H1 (cell line): ENCODE measurements around the gene TJP2. TPM values are rescaled to one million over a fixed set of nuclear protein-coding genes. Genes with fewer than 3 reads are reported as not detected.

Experiments
- CTCF ChIA-PET: fragments of 300-600 bp; sonication (Branson Sonifier 250); formaldehyde crosslinking; loops from one replicate; lab custom pipeline; 2021; ENCODE audit not compliant: partially characterized antibody; lab: Charles Lee
- POLR2A ChIA-PET: fragments of 300-600 bp; sonication (Branson Sonifier 250); formaldehyde crosslinking; loops from one replicate; lab custom pipeline; 2021; ENCODE audit warnings: inconsistent platforms; ENCODE audit not compliant: partially characterized antibody; lab: Charles Lee
- DNase-seq, 2 experiments: peaks; one replicate each; pipeline versions ENCODE4 v3.0.0 to v3.0.0-alpha.2; 2010 to 2022; ENCODE audit warnings: low spot score in 2 of 2, low read depth in 1 of 2, mixed read lengths in 1 of 2
- FAIRE-seq: peaks from 2 replicates; lab custom pipeline; 2011; peaks lifted over from hg19 to GRCh38; lab: Jason Lieb, UNC
- H2AFZ ChIP-seq: 2 replicates; pipeline ENCODE4 v1.8.1; 2012; ENCODE audit warnings: low read length, inconsistent platforms
- H2AK5ac ChIP-seq: 2 replicates; pipeline ENCODE4 v1.6.1; 2013; ENCODE audit warnings: low read depth, low read length
- H2BK120ac ChIP-seq: replicated peaks from 2 replicates; pipeline ENCODE3; 2013; ENCODE audit warnings: low read depth, low read length, inconsistent platforms
- H2BK12ac ChIP-seq: 2 replicates; pipeline ENCODE4 v1.6.1; 2013; ENCODE audit warnings: low read depth, low read length
- H2BK15ac ChIP-seq: 2 replicates; pipeline ENCODE4 v1.6.1; 2013; ENCODE audit warnings: low read length
- H2BK20ac ChIP-seq: 2 replicates; pipeline ENCODE4 v1.6.1; 2013; ENCODE audit warnings: low read length
- H2BK5ac ChIP-seq: 2 replicates; pipeline ENCODE4 v1.6.1; 2013; ENCODE audit warnings: low read depth, low read length
- H3K14ac ChIP-seq: 2 replicates; pipeline ENCODE4 v1.6.1; 2013; ENCODE audit warnings: inconsistent platforms; ENCODE audit not compliant: insufficient read length
- H3K18ac ChIP-seq: 2 replicates; pipeline ENCODE4 v1.6.1; 2013; ENCODE audit warnings: low read length; ENCODE audit errors: extremely low read depth
- H3K23ac ChIP-seq: 2 replicates; pipeline ENCODE4 v1.6.1; 2013; ENCODE audit warnings: inconsistent platforms; ENCODE audit not compliant: insufficient read length
- H3K23me2 ChIP-seq: 2 replicates; pipeline ENCODE4 v1.6.1; 2013; ENCODE audit warnings: low read depth, low read length
- H3K27ac ChIP-seq: 2 replicates; pipeline ENCODE4 v1.6.1; 2011; ENCODE audit warnings: low read depth, low read length, inconsistent platforms
- H3K27me3 ChIP-seq, 4 experiments: replicated peaks in 1 of 4; 1 replicate in 1 of 4; 2 replicates in 3 of 4; pipeline versions ENCODE4 v1.6.1 to v1.8.1; 2011 to 2013; ENCODE audit warnings: low read length in 3 of 4, mild to moderate bottlenecking in 3 of 4, inconsistent platforms in 2 of 4, mixed read lengths in 2 of 4, moderate library complexity in 1 of 4; ENCODE audit not compliant: control insufficient read depth in 3 of 4, insufficient read depth in 3 of 4; ENCODE audit errors: extremely low read depth in 1 of 4
- H3K36me3 ChIP-seq, 4 experiments: 2 replicates each; pipeline versions ENCODE4 v1.6.1 to v1.8.1; 2011 to 2013; ENCODE audit warnings: mild to moderate bottlenecking in 4 of 4, low read length in 3 of 4, moderate library complexity in 2 of 4, control low read depth in 1 of 4, inconsistent platforms in 1 of 4; ENCODE audit not compliant: insufficient read depth in 4 of 4, control insufficient read depth in 2 of 4
- H3K4ac ChIP-seq: replicated peaks from 2 replicates; pipeline ENCODE3; 2013; ENCODE audit warnings: low read length, low read depth, mixed read lengths, inconsistent platforms; ENCODE audit not compliant: insufficient read length
- H3K4me1 ChIP-seq, 4 experiments: replicated peaks in 1 of 4; 1 replicate in 1 of 4; 2 replicates in 3 of 4; pipeline versions ENCODE4 v1.6.1 to v1.8.1; 2011 to 2013; ENCODE audit warnings: low read length in 3 of 4, inconsistent platforms in 2 of 4, mixed read lengths in 1 of 4; ENCODE audit not compliant: insufficient read depth in 4 of 4, control insufficient read depth in 3 of 4
- H3K4me2 ChIP-seq, 2 experiments: 2 replicates each; pipeline versions ENCODE4 v1.6.1 to v1.8.1; 2011 to 2013; ENCODE audit warnings: low read depth in 2 of 2, low read length in 2 of 2, control low read depth in 1 of 2, inconsistent platforms in 1 of 2, mild to moderate bottlenecking in 1 of 2; ENCODE audit not compliant: insufficient read depth in 1 of 2
- H3K4me3 ChIP-seq, 4 experiments: fragments of 200-600, 300-600 bp in 1 of 4; sonication (generic), shearing (Covaris generic), sonication (Bioruptor Twin) in 1 of 4; 2 replicates each; pipeline versions ENCODE4 v1.5.1 to v1.8.1; 2011 to 2016; ENCODE audit warnings: low read length in 4 of 4, low read depth in 3 of 4, control low read depth in 2 of 4, inconsistent platforms in 2 of 4, mild to moderate bottlenecking in 2 of 4, mixed read lengths in 1 of 4, moderate library complexity in 1 of 4; ENCODE audit not compliant: insufficient read depth in 2 of 4; ENCODE audit errors: extremely low read depth in 1 of 4
- H3K56ac ChIP-seq: replicated peaks from 2 replicates; pipeline ENCODE3; 2013; ENCODE audit warnings: low read depth, mild to moderate bottlenecking, mixed read lengths, low read length, inconsistent platforms; ENCODE audit not compliant: insufficient read length
- H3K79me1 ChIP-seq: 2 replicates; pipeline ENCODE4 v1.6.1; 2013; ENCODE audit warnings: low read depth, low read length, control low read depth
- H3K79me2 ChIP-seq, 2 experiments: 2 replicates each; pipeline versions ENCODE4 v1.6.1 to v1.8.1; 2012 to 2013; ENCODE audit warnings: low read length in 2 of 2, mild to moderate bottlenecking in 2 of 2, inconsistent platforms in 1 of 2; ENCODE audit not compliant: insufficient read depth in 2 of 2, control insufficient read depth in 1 of 2
- H3K9ac ChIP-seq, 4 experiments: replicated peaks in 1 of 4; 1 replicate in 1 of 4; 2 replicates in 3 of 4; pipeline versions ENCODE4 v1.6.1 to v1.8.1; 2011 to 2013; ENCODE audit warnings: low read depth in 3 of 4, low read length in 3 of 4, control low read depth in 2 of 4, mild to moderate bottlenecking in 2 of 4, moderate library complexity in 2 of 4, inconsistent platforms in 1 of 4; ENCODE audit errors: extremely low read depth in 1 of 4
- H3K9me3 ChIP-seq, 2 experiments: 2 replicates each; pipeline versions ENCODE4 v1.6.1 to v1.8.1; 2012 to 2013; ENCODE audit warnings: mild to moderate bottlenecking in 2 of 2, moderate library complexity in 2 of 2, control low read depth in 1 of 2, inconsistent platforms in 1 of 2, low read depth in 1 of 2, low read length in 1 of 2, mixed read lengths in 1 of 2; ENCODE audit not compliant: insufficient read depth in 2 of 2
- H4K20me1 ChIP-seq, 2 experiments: replicated peaks in 1 of 2; 2 replicates each; pipeline versions ENCODE3 to v1.8.1; 2011 to 2013; ENCODE audit warnings: inconsistent platforms in 2 of 2, low read length in 2 of 2, mild to moderate bottlenecking in 1 of 2; ENCODE audit not compliant: insufficient read depth in 2 of 2, control insufficient read depth in 1 of 2
- H4K5ac ChIP-seq: 2 replicates; pipeline ENCODE4 v1.6.1; 2013; ENCODE audit warnings: low read length, low read depth, mixed read lengths, inconsistent platforms; ENCODE audit not compliant: insufficient read length
- H4K8ac ChIP-seq: 2 replicates; pipeline ENCODE4 v1.8.0; 2013; ENCODE audit warnings: mild to moderate bottlenecking, moderate library complexity, low read length, inconsistent platforms; ENCODE audit not compliant: insufficient read depth; ENCODE audit errors: extremely low read depth
- H4K91ac ChIP-seq: replicated peaks from 2 replicates; pipeline ENCODE3; 2013; ENCODE audit warnings: low read length, mixed read lengths, inconsistent platforms; ENCODE audit not compliant: insufficient read length
- ASH2L ChIP-seq: fragments of 200-600, 300-600 bp; sonication (generic); IDR thresholded peaks from one replicate; pipeline ENCODE4 v1.7.1; 2017; ENCODE audit warnings: low read length
- BCL11A ChIP-seq, 2 experiments: IDR thresholded peaks; one replicate each; pipeline ENCODE4 v1.6.1; 2011; ENCODE audit warnings: low read depth in 2 of 2, low read length in 2 of 2, mild to moderate bottlenecking in 2 of 2
- E2F6 ChIP-seq: IDR thresholded peaks from 2 replicates; pipeline ENCODE4 v1.6.1; 2012; ENCODE audit warnings: inconsistent platforms
- EP300 ChIP-seq, 2 experiments: IDR thresholded peaks; 1 replicate in 1 of 2; 2 replicates in 1 of 2; pipeline ENCODE4 v1.6.1; 2011 to 2012; ENCODE audit warnings: low read depth in 2 of 2, low read length in 2 of 2, mild to moderate bottlenecking in 2 of 2, borderline replicate concordance in 1 of 2, inconsistent platforms in 1 of 2, moderate library complexity in 1 of 2
- PHF8 ChIP-seq: fragments of 200-600 bp; sonication (generic); conservative IDR thresholded peaks from 2 replicates; pipeline ENCODE4 v1.7.1; 2012; ENCODE audit warnings: low read depth, mild to moderate bottlenecking, inconsistent platforms, low read length, moderate library complexity
- SIX5 ChIP-seq: IDR thresholded peaks from 2 replicates; pipeline ENCODE4 v1.6.1; 2011; ENCODE audit warnings: mild to moderate bottlenecking, low read depth, low read length
- SP4 ChIP-seq: IDR thresholded peaks from 2 replicates; pipeline ENCODE4 v1.6.1; 2012; ENCODE audit warnings: low read length, inconsistent platforms
- YY1 ChIP-seq: IDR thresholded peaks from 2 replicates; pipeline ENCODE4 v1.6.1; 2011; ENCODE audit warnings: low read depth, mild to moderate bottlenecking, low read length
- ZNF274 ChIP-seq: IDR thresholded peaks from 2 replicates; pipeline ENCODE4 v1.7.0; 2012; ENCODE audit warnings: low read length, borderline replicate concordance; ENCODE audit errors: extremely low read depth
- WGBS, 2 experiments: shearing (Covaris generic) in 1 of 2; methylation state at CpG; one replicate each; pipeline versions ENCODE4 v1.1.6 to v1.1.7; 2013 to 2015; ENCODE audit warnings: low lambda C conversion rate in 2 of 2, mixed read lengths in 2 of 2, inconsistent platforms in 1 of 2, low coverage in 1 of 2, missing lambda C conversion rate in 1 of 2; ENCODE audit not compliant: insufficient replicate concordance in 2 of 2, insufficient coverage in 1 of 2, insufficient read length in 1 of 2; ENCODE audit errors: extremely low coverage in 1 of 2, missing lambda C conversion rate in 1 of 2; 5-methylcytosine and 5-hydroxymethylcytosine counted together
- polyA plus RNA-seq, 7 experiments: library from polyadenylated mRNA; depleted of rRNA in 3 of 7; stranded (reverse) in 5 of 7; unstranded in 2 of 7; fragments of >200 nt in 5 of 7; fragments of 200-250 nt in 2 of 7; gene quantifications; 1 replicate in 5 of 7; 2 replicates in 1 of 7; 4 replicates in 1 of 7; pipeline versions ENCODE4 v1.2.1 to v1.2.3, GENCODE V29; 2011 to 2013; ENCODE audit warnings: missing spikeins in 2 of 7, mixed read lengths in 2 of 7
- total RNA-seq: library from RNA; stranded (reverse); fragmentation: NEBNext Ultra II Directional; extraction: Animal tissue kit (Norgen Biotek cat#: 25700); gene quantifications from 2 replicates; pipeline ENCODE4 v1.2.1, GENCODE V29; 2021

The TJP2 gene
- total and polyA plus RNA-seq, 2 of the 8 experiments (the other 6 are each of a cell fraction or from before 2014, with no cell fraction given) = 54.9 to 137 TPM

- peaks cover 3 to 82% of the 10 kb centered on the region in 2 experiments; a peak in 3 of 4 replicates for H3K79me2 ChIP-seq
- no peak overlapping the region for H3K23ac ChIP-seq
Observed at GRCh38 chr9:69184266-69184665, 10.2 kb downstream of the TJP2 start.

More at GRCh38 chr9:69184266-69184665, 10.2 kb downstream of the TJP2 start:
- H4K20me1 ChIP-seq = peaks cover 0 to 2% of the 10 kb centered on the region in 2 experiments
- H2BK5ac ChIP-seq = no peak overlapping the region
- H3K56ac ChIP-seq = no peak overlapping the region
- H3K9me3 ChIP-seq = no peaks in the 10 kb centered on the region; a peak in 1 of 4 replicates
- H2BK20ac ChIP-seq = no peak overlapping the region
- CTCF ChIA-PET = interaction anchor here (1.0 to 2.9 kb wide), 4 partner anchors 9 to 130 kb away, joined by 4 to 13 read pairs (median 7); no protein-coding TSS in a partner anchor
- H3K18ac ChIP-seq = no peak overlapping the region
- no peak for TF ChIP-seq YY1
- TF ChIP-seq ASH2L = no peak
- TF ChIP-seq EP300 (IDR thresholded peaks at IDR 0.05; ENCODE audit: borderline replicate concordance in 1 of 2, low read depth in 2 of 2, low read length in 2 of 2) = no peak
- TF ChIP-seq SP4 = no peak
- no peak for TF ChIP-seq BCL11A (IDR thresholded peaks at IDR 0.05; ENCODE audit: low read depth in 2 of 2, low read length in 2 of 2)
- no peak for TF ChIP-seq ZNF274
- no peak for TF ChIP-seq E2F6
- TF ChIP-seq PHF8 = no peak
- TF ChIP-seq SIX5 = no peak
- H2BK12ac ChIP-seq = no peak overlapping the region
- H3K4me2 ChIP-seq = no peak overlapping the region
- no peak overlapping the region for H3K14ac ChIP-seq
- H4K5ac ChIP-seq = no peak overlapping the region
- no peak overlapping the region for H2AK5ac ChIP-seq
- H2BK15ac ChIP-seq = no peak overlapping the region
- H2AFZ ChIP-seq = no peak overlapping the region
- H3K4ac ChIP-seq = no peak overlapping the region
- no peak for DNase-seq
- H3K27me3 ChIP-seq = no peaks in the 10 kb centered on the region
- no peak overlapping the region for H3K4me3 ChIP-seq
- no peak overlapping the region for H3K27ac ChIP-seq
- no peaks in the 10 kb centered on the region; a peak in 1 of 7 replicates for H3K4me1 ChIP-seq
- peaks cover 0 to 5% (median 0%) of the 10 kb centered on the region in 4 experiments; a peak in 3 of 8 replicates for H3K36me3 ChIP-seq
- no peak overlapping the region for H2BK120ac ChIP-seq
- H3K9ac ChIP-seq = no peak overlapping the region
- no peak for FAIRE-seq
- H3K23me2 ChIP-seq = no peaks in the 10 kb centered on the region
- POLR2A ChIA-PET = interaction anchor here (0.9 kb wide), 1 partner anchor 20 kb away, joined by 4 read pairs; no protein-coding TSS in a partner anchor
- no peak overlapping the region for H4K91ac ChIP-seq
- WGBS, 2 experiments = 99% methylated on average over 5 of the region's 5 CpGs; no CpG with 5 or more reads in 1 of the 2 experiments
- H3K79me1 ChIP-seq = peaks cover 9% of the 10 kb centered on the region
- no peak overlapping the region for H4K8ac ChIP-seq
